OCI-LY3 (cell line): ENCODE results near the gene DMRT2.

ENCODE experiments used
- CTCF ChIP-seq: fragments of 200-600, 300-600 bp; sonication (generic); IDR thresholded peaks from 2 replicates; pipeline ENCODE4 v1.5.1; 2014; ENCODE audit warnings: antibody characterized with exemption, low read length, low read depth
- EZH2phosphoT487 ChIP-seq: fragments of 200-600 bp; shearing (Covaris generic); IDR thresholded peaks from 2 replicates; pipeline ENCODE4 v1.6.1; 2018; ENCODE audit warnings: antibody characterized with exemption, mixed run types, low read depth

GRCh38 chr9:1051210-1051583 lies 1.0 kb downstream of the DMRT2 start:
- no peak for TF ChIP-seq CTCF
- no peak for TF ChIP-seq EZH2phosphoT487
